Panc1 (cell line): ENCODE data around the gene EIF3M. TPM values are rescaled to one million over a fixed set of nuclear protein-coding genes. Genes with fewer than 3 reads are reported as not detected.

Experiments used
- ATAC-seq: fragments of 200-7000 bp; cut with Tn5 transposase; 2 replicates; pipeline ENCODE4 v1.9.1; 2020; ENCODE audit warnings: mild to moderate bottlenecking, moderate library complexity
- BruUV-seq: library from RNA; stranded (reverse); fragments of 400-500 nt; replicated peaks from 2 replicates; lab custom pipeline; 2021; lab: Mats Ljungman, UMichigan
- CTCF ChIA-PET: fragments of 300-600 bp; sonication (Branson Sonifier 250); formaldehyde crosslinking; loops from one replicate; lab custom pipeline; 2022; ENCODE audit warnings: antibody characterized with exemption; lab: Charles Lee
- POLR2A ChIA-PET: fragments of 300-600 bp; sonication (Branson Sonifier 250); formaldehyde crosslinking; loops from one replicate; lab custom pipeline; 2022; ENCODE audit warnings: antibody characterized with exemption; lab: Charles Lee
- DNase-seq: peaks from one replicate; pipeline ENCODE4 v3.0.0-alpha.2; 2010; ENCODE audit warnings: low read depth, low spot score
- H3K27ac ChIP-seq: 2 replicates; pipeline ENCODE4 v1.5.1; 2011; ENCODE audit warnings: mild to moderate bottlenecking, low read length, inconsistent platforms
- H3K27me3 ChIP-seq: fragments of 200-500 bp; sonication (Bioruptor generic); 2 replicates; pipeline ENCODE4 v1.6.0; 2014; ENCODE audit warnings: low read length, inconsistent platforms; ENCODE audit not compliant: control insufficient read depth, insufficient read depth
- H3K36me3 ChIP-seq: fragments of 200-500 bp; sonication (Bioruptor generic); 2 replicates; pipeline ENCODE4 v1.5.1; 2014; ENCODE audit warnings: inconsistent platforms, mild to moderate bottlenecking, low read length, moderate library complexity; ENCODE audit not compliant: control insufficient read depth, insufficient read depth
- H3K4me1 ChIP-seq: 2 replicates; pipeline ENCODE4 v1.5.1; 2011; ENCODE audit warnings: inconsistent platforms, mild to moderate bottlenecking, low read length, moderate library complexity; ENCODE audit not compliant: control insufficient read depth, insufficient read depth
- H3K4me3 ChIP-seq, 2 experiments: 2 replicates each; pipeline ENCODE4 v1.5.1; 2011 to 2012; ENCODE audit warnings: low read depth in 2 of 2, low read length in 2 of 2, mild to moderate bottlenecking in 2 of 2, inconsistent platforms in 1 of 2, moderate library complexity in 1 of 2
- H3K9me3 ChIP-seq: fragments of 200-500 bp; sonication (Bioruptor generic); 2 replicates; pipeline ENCODE4 v1.5.1; 2014; ENCODE audit warnings: low read depth, mild to moderate bottlenecking, inconsistent platforms, low read length, moderate library complexity; ENCODE audit not compliant: control insufficient read depth, insufficient read depth
- POLR2AphosphoS5 ChIP-seq: IDR thresholded peaks from 2 replicates; pipeline ENCODE4 v1.6.1; 2012; ENCODE audit warnings: mild to moderate bottlenecking, low read depth, low read length, moderate library complexity
- REST ChIP-seq, 2 experiments: IDR thresholded peaks; 2 replicates each; pipeline ENCODE4 v1.6.1; 2011 to 2012; ENCODE audit warnings: low read depth in 2 of 2, control low read depth in 1 of 2, low read length in 1 of 2, mild to moderate bottlenecking in 1 of 2, moderate library complexity in 1 of 2; ENCODE audit not compliant: insufficient read depth in 1 of 2
- SIN3A ChIP-seq: IDR thresholded peaks from 2 replicates; pipeline ENCODE4 v1.6.1; 2012; ENCODE audit warnings: low read depth, mild to moderate bottlenecking, low read length, moderate library complexity, borderline replicate concordance; ENCODE audit not compliant: insufficient read depth
- TCF7L2 ChIP-seq: IDR thresholded peaks from 2 replicates; pipeline ENCODE4 v1.6.1; 2011; ENCODE audit warnings: mild to moderate bottlenecking, low read depth, low read length, inconsistent platforms
- in situ Hi-C: cut with HindIII; loops from 2 replicates; pipeline ENCODE4 v1.10.0; 2016; ENCODE audit warnings: low sequenced_read_pairs, low pct_unique_long_range_greater_than_20kb
- intact Hi-C: fragments of 100-400 bp; cut with micrococcal nuclease; formaldehyde crosslinking; loops from one replicate; pipeline ENCODE4 v1.10.0; 2022; ENCODE audit not compliant: unreplicated experiment
- total RNA-seq: library from RNA; stranded (reverse); gene quantifications from one replicate; pipeline ENCODE4 v1.2.1, GENCODE V29; 2021; ENCODE audit not compliant: unreplicated experiment
- TF ChIP-seq, protein P1 (sequence below): fragments of 450-650 bp; IDR thresholded peaks from 2 replicates; pipeline ENCODE4 v1.5.1; 2017; ENCODE audit warnings: mild to moderate bottlenecking

Gene EIF3M
- total RNA-seq, 1 experiment from 2014 or later = 270 TPM

DNA sequence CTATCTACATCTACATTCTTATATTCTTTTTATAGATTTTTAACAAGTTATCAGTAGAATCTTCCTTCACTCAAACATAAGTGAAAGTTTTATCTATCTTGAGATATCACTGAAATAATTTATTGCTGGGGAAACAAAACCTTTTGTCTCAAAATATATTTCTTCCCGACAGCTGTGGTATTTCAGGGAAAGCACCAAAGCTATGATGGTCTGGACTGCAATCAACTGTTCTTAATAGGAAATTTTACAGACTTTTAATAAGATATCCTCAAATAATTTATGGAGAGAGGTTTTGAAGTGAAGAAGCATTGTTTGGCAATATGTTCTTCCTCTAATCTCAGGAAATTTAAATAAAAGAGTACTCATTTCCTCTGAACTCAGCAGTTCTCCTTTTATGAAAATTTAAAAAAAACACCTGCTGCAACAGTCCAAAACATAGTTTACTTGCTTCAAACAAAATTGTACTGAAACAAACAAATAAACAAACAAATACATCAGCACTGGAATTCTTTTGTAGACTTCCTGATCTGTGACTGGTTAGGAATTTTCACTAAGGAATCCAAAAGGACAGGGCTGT, 33.9 kb upstream of the EIF3M start:
- no peak overlapping the region for H3K27ac ChIP-seq
- ATAC-seq (no peak), DNase-seq (no peak)
- in situ Hi-C loops = no loop called here
- H3K36me3 ChIP-seq = no peaks in the 10 kb centered on the region
- CTCF ChIA-PET = no interaction called here
- no peaks in the 10 kb centered on the region for H3K4me1 ChIP-seq
- no peaks in the 10 kb centered on the region; the same call in 1 of the 2 replicates for H3K27me3 ChIP-seq
- no peaks in the 10 kb centered on the region for H3K9me3 ChIP-seq
- intact Hi-C loops = no loop called here
- TF ChIP-seq SIN3A (no peak), POLR2AphosphoS5 (no peak), TCF7L2 (no peak), REST (IDR thresholded peaks at IDR 0.05; ENCODE audit: insufficient read depth in 1 of 2, low read depth in 2 of 2, low read length in 1 of 2) (no peak)
- TF ChIP-seq, protein P1, sequence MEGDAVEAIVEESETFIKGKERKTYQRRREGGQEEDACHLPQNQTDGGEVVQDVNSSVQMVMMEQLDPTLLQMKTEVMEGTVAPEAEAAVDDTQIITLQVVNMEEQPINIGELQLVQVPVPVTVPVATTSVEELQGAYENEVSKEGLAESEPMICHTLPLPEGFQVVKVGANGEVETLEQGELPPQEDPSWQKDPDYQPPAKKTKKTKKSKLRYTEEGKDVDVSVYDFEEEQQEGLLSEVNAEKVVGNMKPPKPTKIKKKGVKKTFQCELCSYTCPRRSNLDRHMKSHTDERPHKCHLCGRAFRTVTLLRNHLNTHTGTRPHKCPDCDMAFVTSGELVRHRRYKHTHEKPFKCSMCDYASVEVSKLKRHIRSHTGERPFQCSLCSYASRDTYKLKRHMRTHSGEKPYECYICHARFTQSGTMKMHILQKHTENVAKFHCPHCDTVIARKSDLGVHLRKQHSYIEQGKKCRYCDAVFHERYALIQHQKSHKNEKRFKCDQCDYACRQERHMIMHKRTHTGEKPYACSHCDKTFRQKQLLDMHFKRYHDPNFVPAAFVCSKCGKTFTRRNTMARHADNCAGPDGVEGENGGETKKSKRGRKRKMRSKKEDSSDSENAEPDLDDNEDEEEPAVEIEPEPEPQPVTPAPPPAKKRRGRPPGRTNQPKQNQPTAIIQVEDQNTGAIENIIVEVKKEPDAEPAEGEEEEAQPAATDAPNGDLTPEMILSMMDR = no peak
- H3K4me3 ChIP-seq = no peak overlapping the region
- no TSS peak for BruUV-seq
- POLR2A ChIA-PET = interaction anchor here (0.6 kb wide), 1 partner anchor 479 kb away, joined by 6 read pairs; no protein-coding TSS in a partner anchor

GRCh38 chr11:32550207-32550606, 33.4 kb upstream of the EIF3M start:
- H3K4me1 ChIP-seq = no peaks in the 10 kb centered on the region

More at GRCh38 chr11:32550207-32550606, 33.4 kb upstream of the EIF3M start:
- H3K27ac ChIP-seq = no peak overlapping the region
- intact Hi-C loops (no loop called here), in situ Hi-C loops (no loop called here)
- ChIA-PET CTCF (no interaction called here), POLR2A (no interaction called here)
- ATAC-seq (no peak), DNase-seq (no peak)
- no peaks in the 10 kb centered on the region for H3K36me3 ChIP-seq
- no peaks in the 10 kb centered on the region for H3K9me3 ChIP-seq
- TF ChIP-seq SIN3A (no peak), REST (IDR thresholded peaks at IDR 0.05; ENCODE audit: insufficient read depth in 1 of 2, low read depth in 2 of 2, low read length in 1 of 2) (no peak), TCF7L2 (no peak), POLR2AphosphoS5 (no peak)
- TF ChIP-seq, protein P1 = no peak
- BruUV-seq = no TSS peak
- no peak overlapping the region for H3K4me3 ChIP-seq
- no peaks in the 10 kb centered on the region; the same call in 1 of the 2 replicates for H3K27me3 ChIP-seq
